GM12872 (cell line): ENCODE results near the gene ZDHHC6.

Source experiments
- TF ChIP-seq, protein P1 (sequence below): IDR thresholded peaks from 3 replicates; pipeline ENCODE4 v1.5.1; 2011; ENCODE audit warnings: low read depth, mild to moderate bottlenecking, low read length, moderate library complexity; ENCODE audit not compliant: insufficient read depth

Gene ZDHHC6

GRCh38 chr10:112446855-112447619 is at the start of gene ZDHHC6, which contains the start of gene VTI1A:
TSS of gene ZDHHC6 (minus strand) at chr10:112446914. CDS start at chr10:112445436, 1,478 bp downstream.
TSS of gene VTI1A (plus strand) at chr10:112447215. CDS start at chr10:112447374, 159 bp downstream.
- TF ChIP-seq, protein P1, sequence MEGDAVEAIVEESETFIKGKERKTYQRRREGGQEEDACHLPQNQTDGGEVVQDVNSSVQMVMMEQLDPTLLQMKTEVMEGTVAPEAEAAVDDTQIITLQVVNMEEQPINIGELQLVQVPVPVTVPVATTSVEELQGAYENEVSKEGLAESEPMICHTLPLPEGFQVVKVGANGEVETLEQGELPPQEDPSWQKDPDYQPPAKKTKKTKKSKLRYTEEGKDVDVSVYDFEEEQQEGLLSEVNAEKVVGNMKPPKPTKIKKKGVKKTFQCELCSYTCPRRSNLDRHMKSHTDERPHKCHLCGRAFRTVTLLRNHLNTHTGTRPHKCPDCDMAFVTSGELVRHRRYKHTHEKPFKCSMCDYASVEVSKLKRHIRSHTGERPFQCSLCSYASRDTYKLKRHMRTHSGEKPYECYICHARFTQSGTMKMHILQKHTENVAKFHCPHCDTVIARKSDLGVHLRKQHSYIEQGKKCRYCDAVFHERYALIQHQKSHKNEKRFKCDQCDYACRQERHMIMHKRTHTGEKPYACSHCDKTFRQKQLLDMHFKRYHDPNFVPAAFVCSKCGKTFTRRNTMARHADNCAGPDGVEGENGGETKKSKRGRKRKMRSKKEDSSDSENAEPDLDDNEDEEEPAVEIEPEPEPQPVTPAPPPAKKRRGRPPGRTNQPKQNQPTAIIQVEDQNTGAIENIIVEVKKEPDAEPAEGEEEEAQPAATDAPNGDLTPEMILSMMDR: peak; percentile 50; the same call in 2 of the 3 replicates

- TF ChIP-seq, protein P1: no peak
Observed at GRCh38 chr10:112492736-112493135, 46.0 kb upstream of the ZDHHC6 start.

DNA sequence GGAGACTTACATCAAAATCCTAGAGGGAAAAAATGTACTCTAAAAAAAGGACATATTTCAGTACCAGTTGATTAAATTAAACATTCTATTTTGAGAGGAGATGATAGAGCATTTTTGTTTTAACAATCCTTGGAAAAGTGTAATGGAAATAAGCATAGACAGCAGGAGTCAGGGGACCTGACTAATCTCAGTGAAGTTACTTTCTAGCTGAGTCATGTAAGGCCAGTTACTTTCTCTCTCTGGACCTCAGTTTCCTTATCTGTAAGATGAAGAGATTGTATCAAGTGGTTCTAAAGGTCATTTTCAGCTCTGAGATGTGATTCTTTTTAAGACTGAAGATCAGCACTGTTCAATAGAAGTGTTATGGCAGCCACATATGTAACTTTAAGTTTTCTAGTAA is 44.4 kb upstream of the ZDHHC6 start:
- TF ChIP-seq, protein P1: no peak

- TF ChIP-seq, protein P1: no peak
Observed at GRCh38 chr10:112490545-112490944, 43.8 kb upstream of the ZDHHC6 start.

- TF ChIP-seq, protein P1: no peak
Observed at GRCh38 chr10:112487964-112488363, 41.2 kb upstream of the ZDHHC6 start.

DNA sequence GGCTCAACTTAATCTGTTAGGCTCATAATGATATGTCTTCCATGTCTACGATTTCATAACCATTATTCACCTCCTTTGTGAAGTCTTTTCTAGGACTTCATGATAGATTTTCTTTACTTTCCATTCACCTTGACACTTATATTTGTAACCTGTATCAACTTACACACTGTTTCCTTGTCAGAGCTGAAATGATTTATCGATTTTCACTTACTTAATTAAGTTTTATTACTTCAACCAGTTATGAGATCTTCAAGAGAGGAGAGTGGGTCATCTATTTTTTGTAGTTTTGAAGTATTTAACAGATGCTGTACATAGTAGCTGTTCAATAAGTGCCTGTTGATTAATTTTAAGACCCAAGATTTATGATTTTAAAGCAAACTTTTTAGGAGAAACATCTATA is 37.7 kb upstream of the ZDHHC6 start:
- TF ChIP-seq, protein P1: no peak

DNA sequence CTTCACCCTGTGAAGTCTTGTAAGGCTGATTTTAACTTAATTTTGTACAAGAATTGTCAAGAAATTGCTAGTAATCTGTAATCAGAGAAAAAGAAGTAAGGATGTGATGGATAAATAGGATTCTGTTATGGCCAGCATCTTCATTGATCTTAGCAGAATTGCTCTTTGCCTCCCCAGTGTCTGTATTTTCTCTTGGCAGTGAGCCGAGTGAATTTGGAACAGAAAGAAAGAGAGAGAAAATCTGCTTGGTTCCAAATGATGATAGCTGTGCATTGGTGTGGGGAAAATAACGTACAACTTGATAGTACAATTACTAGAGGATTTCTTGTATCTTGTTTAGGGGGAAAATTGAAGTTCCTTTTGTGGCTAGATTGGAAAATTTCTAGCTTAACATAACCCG is 34.9 kb upstream of the ZDHHC6 start:
- TF ChIP-seq, protein P1: no peak
